Skin epidermis (tissue), 12 donors: ENCODE results near the gene TBC1D13.
A peak's percentile ranks its signal among the peaks of the same experiment; 100 is the strongest.
"Not testable (repeated sequence)": the region's sequence is repeated elsewhere in the genome, so short reads cannot be mapped to it uniquely, and the experiment has no call there.

Experiments
- H3K27ac ChIP-seq, 21 experiments: fragments of 200-600 bp; sonication (generic) in 11 of 21; one replicate each; pipeline ENCODE4 v1.5.0; 2020; ENCODE audit warnings: mild to moderate bottlenecking in 3 of 21, inconsistent platforms in 2 of 21, moderate library complexity in 2 of 21
- H3K4me3 ChIP-seq, 7 experiments: fragments of 200-600 bp; sonication (generic) in 2 of 7; one replicate each; pipeline ENCODE4 v1.5.0; 2020; ENCODE audit warnings: inconsistent platforms in 2 of 7, mild to moderate bottlenecking in 2 of 7, moderate library complexity in 1 of 7

The TBC1D13 gene

DNA sequence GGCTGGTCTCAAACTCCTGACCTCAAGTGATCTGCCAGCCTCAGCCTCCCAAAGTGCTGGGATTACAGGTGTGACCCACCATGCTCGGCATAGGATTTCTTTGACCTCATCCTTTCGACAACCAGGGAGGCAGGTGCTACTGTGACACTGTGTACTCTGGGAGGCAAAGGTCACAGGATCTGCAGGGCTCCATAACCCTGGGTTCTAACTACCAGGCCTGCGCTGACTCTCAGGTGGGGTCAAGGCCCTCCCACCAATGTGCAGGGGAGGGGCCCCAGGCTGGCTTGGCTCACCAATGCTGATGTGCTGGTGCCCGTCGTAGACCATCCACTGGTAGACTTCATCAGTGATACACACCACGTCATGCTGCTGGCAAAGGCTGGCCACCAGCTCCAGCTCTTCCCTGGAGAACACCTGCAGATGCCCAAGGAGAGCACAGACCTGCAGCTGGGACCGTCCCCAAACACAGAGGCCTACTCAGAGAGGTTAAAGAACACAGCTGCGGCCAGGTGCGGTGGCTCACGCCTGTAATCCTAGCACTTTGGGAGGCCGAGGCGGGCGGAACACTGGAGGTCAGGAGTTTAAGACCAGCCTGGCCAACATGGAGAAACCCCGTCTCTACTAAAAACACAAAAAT is 49.6 kb downstream of the TBC1D13 start:
- Histone ChIP-seq H3K27ac (no peak overlapping the region), H3K4me3 (no peak overlapping the region)

DNA sequence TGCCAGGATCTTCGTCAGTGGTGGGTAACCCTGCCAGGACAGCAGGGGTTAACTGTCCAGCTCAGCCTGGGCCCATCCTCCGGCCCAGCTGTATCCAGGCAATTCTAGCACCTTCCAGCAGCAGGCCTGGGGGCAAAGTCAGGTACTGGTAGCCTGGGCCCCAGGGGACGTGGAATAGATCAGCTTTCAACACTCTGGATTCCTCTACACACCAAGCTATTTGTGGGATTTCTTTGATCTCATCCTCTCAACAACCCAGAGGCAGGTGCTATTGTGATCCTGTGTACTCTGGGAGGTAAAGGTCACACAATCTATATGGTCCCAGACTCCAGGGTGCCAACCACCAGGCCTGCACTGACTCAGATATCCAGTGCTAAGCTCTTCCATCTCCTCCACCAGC is 51.3 kb downstream of the TBC1D13 start:
- Histone ChIP-seq H3K27ac (no peak overlapping the region), H3K4me3 (no peak overlapping the region)

- H3K27ac ChIP-seq: no peak overlapping the region
- H3K4me3 ChIP-seq: no peak overlapping the region
Measured at GRCh38 chr9:128840524-128840923, 53.5 kb downstream of the TBC1D13 start.

GRCh38 chr9:128841694-128842492 is 54.8 kb downstream of the TBC1D13 start:
- Histone ChIP-seq H3K4me3 (no peak overlapping the region), H3K27ac (no peak overlapping the region)

DNA sequence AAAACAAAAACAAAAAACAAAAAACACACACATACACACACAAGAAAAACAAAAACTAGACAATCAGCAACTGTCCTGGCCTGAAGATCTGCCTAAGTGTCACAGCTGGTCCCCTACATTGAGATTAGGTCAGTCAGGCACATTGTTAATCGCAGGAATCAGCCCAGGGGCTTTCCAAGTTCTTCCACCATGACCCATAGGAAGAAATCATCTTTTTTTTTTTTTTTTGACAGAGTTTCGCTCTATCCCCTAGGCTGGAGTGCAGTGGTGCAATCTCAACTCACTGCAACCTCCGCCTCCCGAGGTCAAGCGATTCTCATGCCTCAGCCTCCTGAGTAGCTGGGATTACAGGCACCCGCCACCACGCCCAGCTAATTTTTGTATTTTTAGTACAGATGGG is 56.1 kb downstream of the TBC1D13 start:
- H3K27ac ChIP-seq, H3K4me3 ChIP-seq: not testable (repeated sequence)

DNA sequence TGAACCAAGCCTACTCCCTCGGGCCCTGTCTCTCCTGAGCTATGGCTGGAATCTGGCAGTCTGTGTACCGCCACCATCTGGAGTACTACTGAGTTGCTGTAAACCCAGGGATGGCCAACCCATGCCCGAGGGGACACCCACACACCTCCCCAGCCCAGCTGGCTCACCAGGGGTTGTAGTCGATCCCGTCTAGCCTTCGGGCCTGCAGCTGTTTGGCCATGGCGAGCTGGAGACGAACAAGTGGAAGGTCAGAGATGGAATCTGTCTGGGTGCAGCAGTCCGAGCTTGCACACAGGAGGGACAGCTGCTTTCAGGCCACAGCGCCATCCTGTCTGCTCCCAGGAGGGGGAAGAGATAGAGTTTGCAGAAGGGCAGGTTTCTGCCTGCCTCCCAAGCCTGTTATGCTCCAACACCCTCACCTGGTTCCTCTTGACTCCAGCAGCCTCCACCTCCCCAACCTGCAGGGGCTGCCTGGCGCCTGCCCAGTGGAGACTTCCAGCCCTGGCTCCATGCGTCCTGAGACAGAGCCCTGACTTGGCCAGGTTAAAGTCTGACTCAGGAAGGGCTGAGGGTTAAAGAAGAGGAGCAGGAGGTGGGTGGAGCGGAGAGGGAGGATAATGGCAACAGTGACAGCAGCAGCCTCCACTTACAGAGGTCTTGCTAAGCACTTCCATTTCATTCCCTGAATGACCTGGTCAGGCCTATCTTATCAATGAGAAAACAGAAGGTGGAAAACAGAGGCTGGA is 58.3 kb downstream of the TBC1D13 start:
- peak overlapping the region in 1 of 7 experiments; percentile 7 for H3K4me3 ChIP-seq

GRCh38 chr9:128846680-128847030 is 59.6 kb downstream of the TBC1D13 start:
- Histone ChIP-seq H3K27ac (no peak overlapping the region), H3K4me3 (no peak overlapping the region)

More for the DNA sequence above, 58.3 kb downstream of the TBC1D13 start:
- H3K27ac ChIP-seq: peak overlapping the region in 8 of 21 experiments; percentile 1 to 59 (median 26)

DNA sequence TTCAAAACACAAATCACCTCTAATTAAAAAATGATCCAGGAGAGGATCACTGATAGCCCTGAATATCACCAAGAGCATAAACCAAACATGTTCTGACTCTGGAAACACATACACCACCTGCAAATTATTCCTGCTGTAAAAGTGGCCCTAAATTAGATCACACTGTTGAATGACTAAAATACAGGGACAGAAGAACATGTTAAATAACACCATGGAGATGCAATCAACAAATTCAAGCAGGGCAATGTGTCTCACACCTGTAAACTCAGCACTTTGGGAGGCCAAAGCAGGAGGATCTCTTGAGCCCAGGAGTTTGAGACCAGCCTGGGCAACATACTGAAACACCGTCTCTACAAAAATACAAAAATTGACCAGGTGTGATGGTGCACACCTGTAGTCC is 60.8 kb downstream of the TBC1D13 start:
- H3K4me3 ChIP-seq: no peak overlapping the region
- H3K27ac ChIP-seq: no peak overlapping the region

GRCh38 chr9:128851024-128851423 is 64.0 kb downstream of the TBC1D13 start:
- not testable (repeated sequence) for H3K4me3 ChIP-seq, H3K27ac ChIP-seq

GRCh38 chr9:128851779-128852600 is 64.9 kb downstream of the TBC1D13 start:
- H3K27ac ChIP-seq, H3K4me3 ChIP-seq: not testable (repeated sequence)

DNA sequence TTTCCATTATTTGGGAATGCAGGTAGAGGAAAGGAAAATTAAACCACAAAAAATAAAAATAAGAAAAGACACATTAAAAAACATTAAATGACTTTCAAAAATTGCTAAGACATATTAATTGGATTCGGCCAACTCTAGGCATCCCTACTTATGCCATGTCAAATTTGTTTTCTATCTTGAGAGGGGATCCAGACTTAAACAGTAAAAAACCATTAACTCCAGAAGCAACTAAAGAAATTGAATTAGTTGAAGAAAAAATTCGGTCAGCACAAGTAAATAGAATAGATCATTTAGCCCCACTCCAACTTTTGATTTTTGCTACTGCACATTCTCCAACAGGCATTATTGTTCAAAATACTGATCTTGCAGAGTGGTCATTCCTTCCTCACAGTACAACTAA is 65.6 kb downstream of the TBC1D13 start:
- H3K4me3 ChIP-seq, H3K27ac ChIP-seq: not testable (repeated sequence)

GRCh38 chr9:128854454-128854853 is 67.4 kb downstream of the TBC1D13 start:
- not testable (repeated sequence) for H3K4me3 ChIP-seq, H3K27ac ChIP-seq

DNA sequence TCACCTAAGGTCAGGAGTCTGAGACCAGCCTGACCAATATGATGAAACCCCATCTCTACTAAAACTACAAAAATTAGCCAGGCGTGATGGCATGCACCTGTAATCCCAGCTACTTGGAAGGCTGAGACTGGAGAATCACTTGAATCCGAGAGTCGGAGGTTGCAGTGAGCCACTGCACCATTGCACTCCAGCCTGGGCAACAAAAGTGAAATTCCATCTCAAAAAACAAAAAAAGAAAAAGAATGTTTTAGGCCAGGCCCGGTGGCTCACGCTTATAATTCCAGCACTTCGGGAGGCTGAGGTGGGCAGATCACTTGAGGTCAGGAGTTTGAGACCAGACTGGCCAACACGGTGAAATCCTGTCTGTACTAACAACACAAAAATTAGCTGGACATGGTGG is 71.4 kb downstream of the TBC1D13 start:
- not testable (repeated sequence) for H3K4me3 ChIP-seq, H3K27ac ChIP-seq
